HL-60 (cell line): ENCODE results near the gene APOE.

Experiments used
- DNase-seq, 2 experiments: peaks; one replicate each; pipeline ENCODE4 v3.0.0-alpha.2; 2010 to 2020; ENCODE audit warnings: low read depth in 1 of 2, low spot score in 1 of 2
- H3K27ac ChIP-seq: fragments of 250-450 bp; sonication (Bioruptor Pico); replicated peaks from 2 replicates; pipeline ENCODE4 v1.5.1; 2020; ENCODE audit warnings: mild to moderate bottlenecking, moderate library complexity
- H3K27me3 ChIP-seq: fragments of 250-450 bp; sonication (Bioruptor Pico); 2 replicates; pipeline ENCODE4 v1.5.1; 2021; ENCODE audit warnings: mild to moderate bottlenecking, moderate library complexity; ENCODE audit not compliant: insufficient read depth, poor library complexity, severe bottlenecking
- H3K4me3 ChIP-seq: replicated peaks from 2 replicates; pipeline ENCODE4 v1.5.1; 2011; ENCODE audit warnings: mild to moderate bottlenecking, control low read depth, low read length; ENCODE audit not compliant: insufficient read depth
- CTCF ChIP-seq: IDR thresholded peaks from one replicate; pipeline ENCODE4 v1.5.1; 2011; ENCODE audit warnings: low read length, control low read depth, inconsistent platforms; ENCODE audit not compliant: insufficient read depth
- GABPA ChIP-seq: IDR thresholded peaks from 2 replicates; pipeline ENCODE4 v1.6.1; 2012; ENCODE audit warnings: low read depth
- POLR2AphosphoS5 ChIP-seq: IDR thresholded peaks from 2 replicates; pipeline ENCODE4 v1.6.1; 2012; ENCODE audit warnings: low read depth
- REST ChIP-seq: IDR thresholded peaks from 2 replicates; pipeline ENCODE4 v1.6.1; 2012; ENCODE audit warnings: low read depth; ENCODE audit not compliant: insufficient replicate concordance
- SPI1 ChIP-seq: IDR thresholded peaks from 2 replicates; pipeline ENCODE4 v1.6.1; 2012; ENCODE audit warnings: low read depth, mild to moderate bottlenecking, borderline replicate concordance

Gene APOE

DNA sequence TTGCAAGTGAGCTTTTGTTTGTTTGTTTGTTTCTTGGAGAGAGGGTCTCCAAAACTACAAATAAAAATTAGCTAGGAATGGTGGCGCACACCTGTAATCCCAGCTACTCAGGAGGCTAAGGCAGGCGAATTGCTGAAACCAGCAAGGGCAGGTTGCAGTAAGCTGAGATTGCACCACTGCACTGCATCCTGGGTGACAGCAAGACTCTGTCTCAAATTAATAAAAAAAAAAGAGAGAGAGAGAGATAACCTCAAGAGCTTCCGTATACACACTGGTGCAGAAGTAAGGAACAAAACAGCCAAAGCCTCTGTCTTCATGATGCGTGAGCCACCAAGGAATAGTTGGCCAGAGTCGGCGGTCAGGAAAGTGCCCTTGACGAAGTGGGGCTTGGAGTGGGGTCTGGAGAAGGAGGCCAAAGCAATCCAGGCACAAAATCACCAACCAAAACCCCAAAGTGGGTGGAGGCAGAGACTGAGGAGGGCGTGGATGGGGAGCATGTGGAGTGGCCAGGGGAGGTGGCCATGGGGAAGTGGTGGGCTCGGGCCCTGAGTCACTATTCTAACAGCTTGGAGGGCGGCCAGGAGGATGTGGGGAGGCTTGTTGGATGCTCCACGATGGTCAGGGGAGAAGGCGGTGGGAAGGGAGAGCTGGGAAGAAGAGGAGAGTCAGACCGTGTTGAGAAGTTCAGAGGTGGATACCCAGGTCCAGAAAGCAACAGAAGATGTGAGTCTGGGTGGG, 35.7 kb upstream of the APOE start:
- Histone ChIP-seq H3K4me3 (no peak overlapping the region), H3K27me3 (no peaks in the 10 kb centered on the region), H3K27ac (peak overlapping the region; percentile 65)
- TF ChIP-seq SPI1 = peak; percentile 57; the same call in 1 of the 2 replicates
- no peak for TF ChIP-seq POLR2AphosphoS5
- DNase-seq = peak; percentile 75 to 80

GRCh38 chr19:44871809-44872208, 33.8 kb upstream of the APOE start:
- no peak overlapping the region for H3K27ac ChIP-seq
- no peaks in the 10 kb centered on the region for H3K27me3 ChIP-seq
- DNase-seq = no peak
- no peak overlapping the region for H3K4me3 ChIP-seq
- TF ChIP-seq POLR2AphosphoS5 (no peak), GABPA (no peak), SPI1 (no peak), CTCF (no peak), REST (no peak)

GRCh38 chr19:44872661-44873060, 32.9 kb upstream of the APOE start:
- no peaks in the 10 kb centered on the region for H3K27me3 ChIP-seq
- TF ChIP-seq CTCF (no peak), POLR2AphosphoS5 (no peak), SPI1 (no peak), GABPA (no peak), REST (no peak)
- H3K4me3 ChIP-seq = no peak overlapping the region
- no peak overlapping the region for H3K27ac ChIP-seq
- DNase-seq = no peak

GRCh38 chr19:44874317-44874716, 31.3 kb upstream of the APOE start:
- DNase-seq = no peak
- no peaks in the 10 kb centered on the region for H3K27me3 ChIP-seq
- no peak overlapping the region for H3K4me3 ChIP-seq
- TF ChIP-seq CTCF (no peak), GABPA (no peak), REST (no peak), SPI1 (no peak), POLR2AphosphoS5 (no peak)
- no peak overlapping the region for H3K27ac ChIP-seq
